ENCODE results near the gene UBAC2.

Gene UBAC2

GRCh38 chr13:99271249-99271648, 70.6 kb downstream of the UBAC2 start:
- TF ChIP-seq TCF4 (CRISPR knock-in tag; IDR thresholded peaks at IDR 0.05; ENCODE audit: borderline replicate concordance): no peak
- no peak for TF ChIP-seq ESRRG (CRISPR knock-in tag; IDR thresholded peaks at IDR 0.05)
- no peak for TF ChIP-seq SNAI2 (CRISPR knock-in tag; IDR thresholded peaks at IDR 0.05)
- TF ChIP-seq RARB (CRISPR knock-in tag; IDR thresholded peaks at IDR 0.05): no peak
- no peak for TF ChIP-seq OSR1 (CRISPR knock-in tag; IDR thresholded peaks at IDR 0.05)
- no peak for TF ChIP-seq ISL1 (CRISPR knock-in tag; IDR thresholded peaks at IDR 0.05)
- TF ChIP-seq ZFP3 (CRISPR knock-in tag; IDR thresholded peaks at IDR 0.05): no peak
- TF ChIP-seq CSRNP3 (CRISPR knock-in tag; IDR thresholded peaks at IDR 0.05): no peak
- no peak for TF ChIP-seq BACH2 (CRISPR knock-in tag; IDR thresholded peaks at IDR 0.05; ENCODE audit: borderline replicate concordance)
- TF ChIP-seq, protein P1, sequence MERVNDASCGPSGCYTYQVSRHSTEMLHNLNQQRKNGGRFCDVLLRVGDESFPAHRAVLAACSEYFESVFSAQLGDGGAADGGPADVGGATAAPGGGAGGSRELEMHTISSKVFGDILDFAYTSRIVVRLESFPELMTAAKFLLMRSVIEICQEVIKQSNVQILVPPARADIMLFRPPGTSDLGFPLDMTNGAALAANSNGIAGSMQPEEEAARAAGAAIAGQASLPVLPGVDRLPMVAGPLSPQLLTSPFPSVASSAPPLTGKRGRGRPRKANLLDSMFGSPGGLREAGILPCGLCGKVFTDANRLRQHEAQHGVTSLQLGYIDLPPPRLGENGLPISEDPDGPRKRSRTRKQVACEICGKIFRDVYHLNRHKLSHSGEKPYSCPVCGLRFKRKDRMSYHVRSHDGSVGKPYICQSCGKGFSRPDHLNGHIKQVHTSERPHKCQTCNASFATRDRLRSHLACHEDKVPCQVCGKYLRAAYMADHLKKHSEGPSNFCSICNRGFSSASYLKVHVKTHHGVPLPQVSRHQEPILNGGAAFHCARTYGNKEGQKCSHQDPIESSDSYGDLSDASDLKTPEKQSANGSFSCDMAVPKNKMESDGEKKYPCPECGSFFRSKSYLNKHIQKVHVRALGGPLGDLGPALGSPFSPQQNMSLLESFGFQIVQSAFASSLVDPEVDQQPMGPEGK (CRISPR knock-in tag; IDR thresholded peaks at IDR 0.05; ENCODE audit: borderline replicate concordance): no peak
- ATAC-seq: no peak

DNA sequence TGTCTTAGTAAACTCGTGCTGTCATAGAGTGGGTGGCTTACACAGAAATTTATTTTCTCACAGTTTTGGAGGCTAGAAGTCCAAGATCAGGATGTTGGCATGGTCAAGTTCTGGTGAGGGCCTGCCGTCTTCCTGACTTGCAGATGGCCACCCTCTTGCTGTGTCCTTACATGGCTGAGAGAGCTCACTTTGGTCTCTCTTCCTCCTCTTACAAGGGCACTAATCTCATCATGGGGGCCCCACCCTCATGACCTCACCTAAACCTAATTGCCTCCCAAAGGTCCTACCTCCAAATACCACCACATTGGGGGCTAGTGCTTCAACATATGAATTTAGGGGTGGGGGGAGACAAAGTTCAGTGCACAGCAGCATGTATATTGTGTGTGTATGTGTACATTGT, 71.8 kb downstream of the UBAC2 start:
- no peak for ATAC-seq
- TF ChIP-seq CSRNP3 (CRISPR knock-in tag; IDR thresholded peaks at IDR 0.05): no peak
- TF ChIP-seq, protein P2, sequence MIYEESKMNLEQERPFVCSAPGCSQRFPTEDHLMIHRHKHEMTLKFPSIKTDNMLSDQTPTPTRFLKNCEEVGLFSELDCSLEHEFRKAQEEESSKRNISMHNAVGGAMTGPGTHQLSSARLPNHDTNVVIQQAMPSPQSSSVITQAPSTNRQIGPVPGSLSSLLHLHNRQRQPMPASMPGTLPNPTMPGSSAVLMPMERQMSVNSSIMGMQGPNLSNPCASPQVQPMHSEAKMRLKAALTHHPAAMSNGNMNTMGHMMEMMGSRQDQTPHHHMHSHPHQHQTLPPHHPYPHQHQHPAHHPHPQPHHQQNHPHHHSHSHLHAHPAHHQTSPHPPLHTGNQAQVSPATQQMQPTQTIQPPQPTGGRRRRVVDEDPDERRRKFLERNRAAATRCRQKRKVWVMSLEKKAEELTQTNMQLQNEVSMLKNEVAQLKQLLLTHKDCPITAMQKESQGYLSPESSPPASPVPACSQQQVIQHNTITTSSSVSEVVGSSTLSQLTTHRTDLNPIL (CRISPR knock-in tag; IDR thresholded peaks at IDR 0.05; ENCODE audit: low read depth): no peak
- no peak for TF ChIP-seq ZC3H10 (CRISPR knock-in tag; IDR thresholded peaks at IDR 0.05)
- no peak for TF ChIP-seq ZNF70 (CRISPR knock-in tag; IDR thresholded peaks at IDR 0.05)
- no peak for TF ChIP-seq ARNTL (CRISPR knock-in tag; IDR thresholded peaks at IDR 0.05; ENCODE audit: borderline replicate concordance, low read depth)
- no peak for TF ChIP-seq SNAI2 (CRISPR knock-in tag; IDR thresholded peaks at IDR 0.05)
- no peak for TF ChIP-seq TSHZ2 (CRISPR knock-in tag; IDR thresholded peaks at IDR 0.05)

DNA sequence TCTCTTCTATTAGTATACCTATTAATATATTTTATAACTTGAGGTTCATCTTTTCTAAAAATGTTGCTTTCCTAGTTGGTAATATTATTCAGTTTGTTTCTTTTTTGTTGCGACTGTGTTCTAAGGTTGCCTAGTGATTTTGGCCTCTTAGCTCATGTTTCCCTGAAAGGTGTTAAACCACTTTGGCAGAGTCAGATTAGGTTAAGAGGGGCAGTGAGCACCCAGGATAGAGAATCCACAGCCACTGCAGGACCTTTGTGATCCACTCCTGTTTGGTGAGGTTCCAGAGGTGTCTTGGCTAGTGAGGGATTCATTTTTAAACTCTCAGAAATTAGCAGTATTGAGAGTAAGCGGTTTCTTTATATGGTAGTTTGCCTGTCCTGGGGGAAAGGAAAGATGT, 72.5 kb downstream of the UBAC2 start:
- TF ChIP-seq ZNF565 (CRISPR knock-in tag; conservative IDR thresholded peaks at IDR 0.05; ENCODE audit: low read depth): no peak
- TF ChIP-seq TCF4 (CRISPR knock-in tag; IDR thresholded peaks at IDR 0.05; ENCODE audit: borderline replicate concordance): no peak
- no peak for TF ChIP-seq RARB (CRISPR knock-in tag; IDR thresholded peaks at IDR 0.05)
- TF ChIP-seq TSHZ2 (CRISPR knock-in tag; IDR thresholded peaks at IDR 0.05): no peak
- TF ChIP-seq ZNF70 (CRISPR knock-in tag; IDR thresholded peaks at IDR 0.05): no peak
- TF ChIP-seq ZFP30 (CRISPR knock-in tag; IDR thresholded peaks at IDR 0.05): no peak
- TF ChIP-seq, protein P3, sequence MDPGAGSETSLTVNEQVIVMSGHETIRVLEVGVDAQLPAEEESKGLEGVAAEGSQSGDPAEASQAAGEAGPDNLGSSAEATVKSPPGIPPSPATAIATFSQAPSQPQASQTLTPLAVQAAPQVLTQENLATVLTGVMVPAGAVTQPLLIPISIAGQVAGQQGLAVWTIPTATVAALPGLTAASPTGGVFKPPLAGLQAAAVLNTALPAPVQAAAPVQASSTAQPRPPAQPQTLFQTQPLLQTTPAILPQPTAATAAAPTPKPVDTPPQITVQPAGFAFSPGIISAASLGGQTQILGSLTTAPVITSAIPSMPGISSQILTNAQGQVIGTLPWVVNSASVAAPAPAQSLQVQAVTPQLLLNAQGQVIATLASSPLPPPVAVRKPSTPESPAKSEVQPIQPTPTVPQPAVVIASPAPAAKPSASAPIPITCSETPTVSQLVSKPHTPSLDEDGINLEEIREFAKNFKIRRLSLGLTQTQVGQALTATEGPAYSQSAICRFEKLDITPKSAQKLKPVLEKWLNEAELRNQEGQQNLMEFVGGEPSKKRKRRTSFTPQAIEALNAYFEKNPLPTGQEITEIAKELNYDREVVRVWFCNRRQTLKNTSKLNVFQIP (CRISPR knock-in tag; IDR thresholded peaks at IDR 0.05; ENCODE audit: borderline replicate concordance, low read depth): no peak
- ATAC-seq: no peak
